NB4 (cell line): ENCODE results near the gene MCTP2.

Experiments used
- DNase-seq: peaks from one replicate; pipeline ENCODE4 v3.0.0; 2010; ENCODE audit warnings: low read depth
- H3K4me3 ChIP-seq: one replicate; pipeline ENCODE4 v1.5.1; 2011; ENCODE audit warnings: mild to moderate bottlenecking, low read depth, low read length, moderate library complexity
- CTCF ChIP-seq: IDR thresholded peaks from one replicate; pipeline ENCODE4 v1.5.1; 2012; ENCODE audit warnings: low read depth, low read length
- MAX ChIP-seq: IDR thresholded peaks from 2 replicates; pipeline ENCODE4 v1.6.1; 2011; ENCODE audit warnings: low read depth, low read length
- MYC ChIP-seq: IDR thresholded peaks from 2 replicates; pipeline ENCODE4 v1.6.1; 2011; ENCODE audit warnings: low read depth, low read length
- POLR2A ChIP-seq: IDR thresholded peaks from 2 replicates; pipeline ENCODE4 v1.6.1; 2011; ENCODE audit warnings: mild to moderate bottlenecking; ENCODE audit not compliant: insufficient read length; ENCODE audit errors: extremely low read depth

Gene MCTP2

GRCh38 chr15:94294556-94294955 lies 63.2 kb downstream of the MCTP2 start:
- TF ChIP-seq MYC (no peak), POLR2A (no peak)
- no peak overlapping the region for H3K4me3 ChIP-seq
- DNase-seq, result no peak

GRCh38 chr15:94295275-94295674 lies 63.9 kb downstream of the MCTP2 start:
- no peak overlapping the region for H3K4me3 ChIP-seq
- DNase-seq, result no peak
- no peak for TF ChIP-seq MYC
- no peak for TF ChIP-seq CTCF
- no peak for TF ChIP-seq POLR2A
- TF ChIP-seq MAX, result no peak

GRCh38 chr15:94296717-94297116 lies 65.4 kb downstream of the MCTP2 start:
- H3K4me3 ChIP-seq, result no peak overlapping the region
- TF ChIP-seq POLR2A (no peak), MAX (no peak), MYC (no peak), CTCF (no peak)

GRCh38 chr15:94297558-94297957 lies 66.2 kb downstream of the MCTP2 start:
- TF ChIP-seq MYC (no peak), MAX (no peak), CTCF (no peak)
- H3K4me3 ChIP-seq, result peak overlapping the region; percentile 13
- peak; percentile 71 for DNase-seq

More at GRCh38 chr15:94296717-94297116, 65.4 kb downstream of the MCTP2 start:
- no peak for DNase-seq

GRCh38 chr15:94298364-94298763 lies 67.0 kb downstream of the MCTP2 start:
- DNase-seq, result no peak
- TF ChIP-seq MAX (no peak), MYC (no peak), POLR2A (no peak), CTCF (no peak)
- no peak overlapping the region for H3K4me3 ChIP-seq

GRCh38 chr15:94300612-94301011 lies 69.3 kb downstream of the MCTP2 start:
- no peak overlapping the region for H3K4me3 ChIP-seq
- DNase-seq, result no peak
- no peak for TF ChIP-seq MAX
- no peak for TF ChIP-seq POLR2A
- no peak for TF ChIP-seq CTCF
- TF ChIP-seq MYC, result no peak
